ENCODE results near the gene C19orf85.

The C19orf85 gene

GRCh38 chr19:55484593-55485438, 20.3 kb upstream of the C19orf85 start, which contains the start of gene NAT14 (continued):
- no peak for TF ChIP-seq ELK4 (IDR thresholded peaks at IDR 0.05; ENCODE audit: borderline replicate concordance, low read depth, low read length)
- no peak for TF ChIP-seq EGR2 (tag by site-specific recombination; IDR thresholded peaks at IDR 0.05; ENCODE audit: low read depth)
- TF ChIP-seq ZNF558 (tag by site-specific recombination; IDR thresholded peaks at IDR 0.05) = no peak
- TF ChIP-seq ZNF76 (tag by site-specific recombination; IDR thresholded peaks at IDR 0.05; ENCODE audit: borderline replicate concordance, low read depth) = peak; percentile 58; the same call in 1 of the 2 replicates
- no peak for TF ChIP-seq ZNF140 (tag by site-specific recombination; IDR thresholded peaks at IDR 0.05)
- peak; percentile 64; the same call in 1 of the 2 replicates for TF ChIP-seq KLF16 (tag by site-specific recombination; IDR thresholded peaks at IDR 0.05)
- TF ChIP-seq ZIC2 (tag by site-specific recombination; IDR thresholded peaks at IDR 0.05) = peak; percentile 41
- no peak for TF ChIP-seq ZNF266 (tag by site-specific recombination; IDR thresholded peaks at IDR 0.05; ENCODE audit: low read depth)
- no peak for TF ChIP-seq ZSCAN18 (tag by site-specific recombination; IDR thresholded peaks at IDR 0.05)
- 0 out of 2 replicates have a peak, but pooled peaks have one; percentile 27 for TF ChIP-seq ZXDB (tag by site-specific recombination; IDR thresholded peaks at IDR 0.05)
- peak; percentile 83 for TF ChIP-seq PBX3 (CRISPR knock-in tag; IDR thresholded peaks at IDR 0.05)
- TF ChIP-seq ZSCAN23 (tag by site-specific recombination; IDR thresholded peaks at IDR 0.05) = no peak
- TF ChIP-seq ZNF202 (tag by site-specific recombination; IDR thresholded peaks at IDR 0.05; ENCODE audit: borderline replicate concordance) = no peak
- TF ChIP-seq ZNF510 (tag by site-specific recombination; IDR thresholded peaks at IDR 0.05; ENCODE audit: insufficient replicate concordance) = no peak
- no peak for TF ChIP-seq ZNF548 (tag by site-specific recombination; IDR thresholded peaks at IDR 0.05)
- TF ChIP-seq ZNF639 (tag by site-specific recombination; IDR thresholded peaks at IDR 0.05) = no peak
- no peak for TF ChIP-seq ZFP41 (tag by site-specific recombination; IDR thresholded peaks at IDR 0.05; ENCODE audit: borderline replicate concordance)
- peak; percentile 79 for TF ChIP-seq ZNF629 (tag by site-specific recombination; IDR thresholded peaks at IDR 0.05)
- peak; percentile 80 for TF ChIP-seq KLF1 (tag by site-specific recombination; IDR thresholded peaks at IDR 0.05)
- TF ChIP-seq ZNF501 (tag by site-specific recombination; IDR thresholded peaks at IDR 0.05) = 0 out of 2 replicates have a peak, but pooled peaks have one; percentile 55
- TF ChIP-seq TRIM28 (IDR thresholded peaks at IDR 0.05; ENCODE audit: borderline replicate concordance, low read length) = no peak
- TF ChIP-seq GLI4 (tag by site-specific recombination; IDR thresholded peaks at IDR 0.05) = no peak
- TF ChIP-seq ZNF777 (tag by site-specific recombination; IDR thresholded peaks at IDR 0.05; ENCODE audit: borderline replicate concordance) = no peak
- no peak for TF ChIP-seq ZNF704 (tag by site-specific recombination; IDR thresholded peaks at IDR 0.05)
- 0 out of 2 replicates have a peak, but pooled peaks have one; percentile 21 for TF ChIP-seq ZNF600 (tag by site-specific recombination; IDR thresholded peaks at IDR 0.05)
- no peak for TF ChIP-seq ZNF274 (IDR thresholded peaks at IDR 0.05; ENCODE audit: low read length)
- no peak for TF ChIP-seq ZNF274 (tag by site-specific recombination; IDR thresholded peaks at IDR 0.05; ENCODE audit: borderline replicate concordance)
- TF ChIP-seq ZNF335 (tag by site-specific recombination; conservative IDR thresholded peaks at IDR 0.05) = peak; percentile 96
- no peak for TF ChIP-seq ZNF132 (tag by site-specific recombination; IDR thresholded peaks at IDR 0.05; ENCODE audit: borderline replicate concordance)
- TF ChIP-seq SP7 (tag by site-specific recombination; IDR thresholded peaks at IDR 0.05) = peak; percentile 49
- TF ChIP-seq ZNF148 (tag by site-specific recombination; IDR thresholded peaks at IDR 0.05; ENCODE audit: borderline replicate concordance) = no peak
- TF ChIP-seq YY1 (tag by site-specific recombination; IDR thresholded peaks at IDR 0.05) = no peak
